ENCODE measurements around the gene RAD1. TPM values are rescaled to one million over a fixed set of nuclear protein-coding genes. Genes with fewer than 3 reads are reported as not detected.

RAD1 gene, protein sequence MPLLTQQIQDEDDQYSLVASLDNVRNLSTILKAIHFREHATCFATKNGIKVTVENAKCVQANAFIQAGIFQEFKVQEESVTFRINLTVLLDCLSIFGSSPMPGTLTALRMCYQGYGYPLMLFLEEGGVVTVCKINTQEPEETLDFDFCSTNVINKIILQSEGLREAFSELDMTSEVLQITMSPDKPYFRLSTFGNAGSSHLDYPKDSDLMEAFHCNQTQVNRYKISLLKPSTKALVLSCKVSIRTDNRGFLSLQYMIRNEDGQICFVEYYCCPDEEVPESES
- 12.4 and 27.7 TPM in 2 replicates for total RNA-seq

DNA sequence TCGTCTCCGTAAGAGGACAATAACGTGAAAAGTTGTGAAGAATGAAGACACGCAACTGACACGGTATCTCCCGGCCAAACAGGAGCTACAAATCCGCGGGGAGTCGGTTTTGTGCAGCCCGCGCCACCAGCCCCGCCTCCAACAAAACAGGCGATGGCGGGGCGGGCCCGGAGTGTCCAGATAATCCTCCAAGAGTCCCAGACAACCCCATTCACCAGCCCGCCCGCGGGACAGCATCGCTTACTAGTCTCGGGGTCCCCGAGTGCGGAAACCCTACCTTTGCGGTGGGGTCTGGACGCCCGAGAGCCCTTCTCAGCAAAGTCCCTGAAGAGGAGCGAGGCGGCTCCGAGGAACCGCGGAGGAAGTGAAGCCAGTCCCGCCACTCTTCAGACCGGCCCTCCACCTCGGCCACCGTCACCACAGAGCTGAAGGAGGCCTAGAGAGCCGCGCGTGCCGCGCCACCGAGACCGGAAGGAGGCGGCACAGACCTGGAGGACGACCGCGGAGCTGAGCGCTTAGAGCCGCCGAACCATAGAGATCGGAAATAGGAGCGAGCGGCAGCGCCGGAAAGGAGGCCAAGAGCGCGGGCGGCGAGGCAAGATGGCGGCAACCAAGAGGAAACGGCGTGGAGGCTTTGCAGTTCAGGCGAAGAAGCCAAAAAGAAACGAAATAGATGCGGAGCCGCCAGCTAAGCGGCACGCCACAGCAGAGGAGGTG is at the start of gene RAD1, which contains the start of gene BRIX1:
RAD1 (minus strand) TSS at position 366 of the 717 bp plus-strand sequence. CDS start 612 bp downstream, outside the sequence.
BRIX1 (plus strand) TSS at position 573 of the 717 bp plus-strand sequence; CDS start at position 601, 28 bp downstream.

GRCh38 chr5:34929134-34929719 is 13.9 kb upstream of the RAD1 start, which contains the start of gene DNAJC21:
DNAJC21 (plus strand) TSS chr5:34929559; CDS start chr5:34929820, 261 bp downstream.

Other genes starting within 250 kb of the RAD1 start
- 0.13 TPM in 1 of 2 replicates, not detected in the other for gene TTC23L, start 76.3 kb downstream of the RAD1 start, total RNA-seq
- gene BRIX1, start 207 bp upstream of the RAD1 start, total RNA-seq: 9.4 and 20.9 TPM in 2 replicates
- gene DNAJC21, start 14.1 kb upstream of the RAD1 start, total RNA-seq: 6.6 and 8.5 TPM in 2 replicates
- not detected in 2 replicates for gene AGXT2, start 132.4 kb upstream of the RAD1 start, total RNA-seq

Measured in mesangial cell (primary cell).